HEK293 (cell line): ENCODE data around the gene PNKD.

Experiments used
- CTCF ChIA-PET: fragments of 350-600 bp; formaldehyde crosslinking; extraction: SDS; loops from one replicate; lab custom pipeline; 2021; ENCODE audit warnings: antibody characterized with exemption; lab: Yijun Ruan, JAX
- POLR2A ChIA-PET: fragments of 300-600 bp; formaldehyde crosslinking; extraction: SDS; loops from one replicate; lab custom pipeline; 2020; ENCODE audit warnings: antibody characterized with exemption, inconsistent platforms; lab: Yijun Ruan, JAX
- H3K27ac ChIP-seq: fragments of 200-500 bp; sonication (Bioruptor generic); 2 replicates; pipeline ENCODE4 v1.5.1; 2014; ENCODE audit warnings: low read depth, low read length, control low read depth, inconsistent platforms; ENCODE audit errors: extremely low read depth
- H3K36me3 ChIP-seq, 2 experiments: fragments of 200-500 bp in 1 of 2; sonication (Bioruptor generic) in 1 of 2; 1 replicate in 1 of 2; 2 replicates in 1 of 2; pipeline ENCODE4 v1.5.1; 2014 to 2017; ENCODE audit warnings: inconsistent platforms in 2 of 2, low read length in 2 of 2; ENCODE audit not compliant: control insufficient read depth in 2 of 2, insufficient read depth in 1 of 2
- H3K4me1 ChIP-seq: fragments of 200-500 bp; sonication (Bioruptor generic); 2 replicates; pipeline ENCODE4 v1.5.1; 2014; ENCODE audit warnings: mild to moderate bottlenecking, low read length, inconsistent platforms; ENCODE audit not compliant: control insufficient read depth, insufficient read depth
- H3K4me3 ChIP-seq: 2 replicates; pipeline ENCODE4 v1.5.1; 2011; ENCODE audit warnings: low read depth, mild to moderate bottlenecking, control low read depth, low read length, moderate library complexity
- H3K9me3 ChIP-seq: fragments of 200-500 bp; sonication (Bioruptor generic); 2 replicates; pipeline ENCODE4 v1.5.1; 2014; ENCODE audit warnings: low read depth, low read length, inconsistent platforms; ENCODE audit not compliant: control insufficient read depth, insufficient read depth
- GLIS2 ChIP-seq: fragments of 450-650 bp; formaldehyde crosslinking; IDR thresholded peaks from 2 replicates; pipeline ENCODE4 v1.5.1; 2016; ENCODE audit warnings: missing biosample characterization, missing genetic modification characterization
- HOXA7 ChIP-seq: sonication (generic); formaldehyde crosslinking; IDR thresholded peaks from 2 replicates; pipeline ENCODE4 v1.8.1; 2022; ENCODE audit warnings: missing genetic modification reagents, borderline replicate concordance
- IKZF3 ChIP-seq: fragments of 450-650 bp; IDR thresholded peaks from 2 replicates; pipeline ENCODE4 v1.5.0; 2018; ENCODE audit warnings: missing biosample characterization, mild to moderate bottlenecking, missing genetic modification characterization, moderate library complexity
- SCRT2 ChIP-seq: fragments of 450-650 bp; formaldehyde crosslinking; IDR thresholded peaks from 2 replicates; pipeline ENCODE4 v1.5.1; 2016; ENCODE audit warnings: missing biosample characterization, missing genetic modification characterization
- WT1 ChIP-seq: fragments of 450-650 bp; formaldehyde crosslinking; IDR thresholded peaks from 2 replicates; pipeline ENCODE4 v1.5.1; 2016; ENCODE audit warnings: missing biosample characterization, missing genetic modification characterization
- YY2 ChIP-seq: fragments of 450-650 bp; formaldehyde crosslinking; IDR thresholded peaks from 2 replicates; pipeline ENCODE4 v1.5.1; 2016; ENCODE audit warnings: missing biosample characterization, missing genetic modification characterization
- ZBTB20 ChIP-seq: fragments of 450-650 bp; formaldehyde crosslinking; IDR thresholded peaks from 2 replicates; pipeline ENCODE4 v1.5.1; 2016; ENCODE audit warnings: missing biosample characterization, missing genetic modification characterization
- ZFP41 ChIP-seq: fragments of 450-650 bp; formaldehyde crosslinking; IDR thresholded peaks from 2 replicates; pipeline ENCODE4 v1.5.1; 2016; ENCODE audit warnings: missing biosample characterization, missing genetic modification characterization, borderline replicate concordance
- ZNF132 ChIP-seq: fragments of 450-650 bp; formaldehyde crosslinking; IDR thresholded peaks from 2 replicates; pipeline ENCODE4 v1.5.1; 2017; ENCODE audit warnings: missing biosample characterization, missing genetic modification characterization, borderline replicate concordance
- ZNF155 ChIP-seq: fragments of 450-650 bp; formaldehyde crosslinking; IDR thresholded peaks from 2 replicates; pipeline ENCODE4 v1.5.1; 2016; ENCODE audit warnings: missing biosample characterization, missing genetic modification characterization
- ZNF16 ChIP-seq: fragments of 450-650 bp; formaldehyde crosslinking; IDR thresholded peaks from 2 replicates; pipeline ENCODE4 v1.5.1; 2016; ENCODE audit warnings: low read depth, missing biosample characterization, missing genetic modification characterization
- ZNF24 ChIP-seq: fragments of 450-650 bp; formaldehyde crosslinking; IDR thresholded peaks from 2 replicates; pipeline ENCODE4 v1.5.1; 2016; ENCODE audit warnings: missing biosample characterization, missing genetic modification characterization
- ZNF341 ChIP-seq: fragments of 450-650 bp; formaldehyde crosslinking; IDR thresholded peaks from 2 replicates; pipeline ENCODE4; 2016; ENCODE audit warnings: low read depth, missing biosample characterization, missing genetic modification characterization
- ZNF37A ChIP-seq: fragments of 450-650 bp; IDR thresholded peaks from 2 replicates; pipeline ENCODE4 v1.5.1; 2018; ENCODE audit warnings: missing biosample characterization, missing genetic modification characterization
- ZNF558 ChIP-seq: fragments of 450-650 bp; formaldehyde crosslinking; IDR thresholded peaks from 2 replicates; pipeline ENCODE4 v1.5.1; 2016; ENCODE audit warnings: missing biosample characterization, missing genetic modification characterization
- ZNF561 ChIP-seq: fragments of 450-650 bp; IDR thresholded peaks from 2 replicates; pipeline ENCODE4 v1.5.1; 2018; ENCODE audit warnings: missing biosample characterization, missing genetic modification characterization, borderline replicate concordance
- ZNF670 ChIP-seq: fragments of 450-650 bp; formaldehyde crosslinking; IDR thresholded peaks from 2 replicates; pipeline ENCODE4 v1.5.1; 2016; ENCODE audit warnings: missing biosample characterization, missing genetic modification characterization, low read depth
- ZNF701 ChIP-seq: fragments of 450-650 bp; formaldehyde crosslinking; IDR thresholded peaks from 2 replicates; pipeline ENCODE4 v1.5.1; 2016; ENCODE audit warnings: missing biosample characterization, missing genetic modification characterization
- ZNF785 ChIP-seq: fragments of 450-650 bp; formaldehyde crosslinking; IDR thresholded peaks from 2 replicates; pipeline ENCODE4 v1.5.1; 2016; ENCODE audit warnings: missing biosample characterization, missing genetic modification characterization
- ZNF792 ChIP-seq: fragments of 450-650 bp; formaldehyde crosslinking; IDR thresholded peaks from 2 replicates; pipeline ENCODE4 v1.5.1; 2016; ENCODE audit warnings: missing biosample characterization, missing genetic modification characterization
- TF ChIP-seq, protein P1 (sequence below): fragments of 450-650 bp; formaldehyde crosslinking; IDR thresholded peaks from 2 replicates; pipeline ENCODE4 v1.5.1; 2017; ENCODE audit warnings: missing biosample characterization, missing genetic modification characterization
- TF ChIP-seq, protein P2 (sequence below): fragments of 450-650 bp; formaldehyde crosslinking; IDR thresholded peaks from 2 replicates; pipeline ENCODE4 v1.5.1; 2016; ENCODE audit warnings: missing biosample characterization, missing genetic modification characterization
- TF ChIP-seq, protein P3 (sequence below): fragments of 450-650 bp; formaldehyde crosslinking; IDR thresholded peaks from 2 replicates; pipeline ENCODE4 v1.5.1; 2016; ENCODE audit warnings: missing biosample characterization, missing genetic modification characterization
- TF ChIP-seq, protein P4 (sequence below): fragments of 450-650 bp; formaldehyde crosslinking; conservative IDR thresholded peaks from 2 replicates; pipeline ENCODE4 v1.5.1; 2016; ENCODE audit warnings: low read depth, missing biosample characterization, missing genetic modification characterization
- TF ChIP-seq, protein P5 (sequence below): fragments of 450-650 bp; formaldehyde crosslinking; IDR thresholded peaks from 2 replicates; pipeline ENCODE4 v1.5.1; 2016; ENCODE audit warnings: missing biosample characterization, missing genetic modification characterization
- TF ChIP-seq, protein P6 (sequence below): fragments of 450-650 bp; formaldehyde crosslinking; IDR thresholded peaks from 2 replicates; pipeline ENCODE4 v1.5.1; 2016; ENCODE audit warnings: missing biosample characterization, missing genetic modification characterization, low read depth

The PNKD gene

DNA sequence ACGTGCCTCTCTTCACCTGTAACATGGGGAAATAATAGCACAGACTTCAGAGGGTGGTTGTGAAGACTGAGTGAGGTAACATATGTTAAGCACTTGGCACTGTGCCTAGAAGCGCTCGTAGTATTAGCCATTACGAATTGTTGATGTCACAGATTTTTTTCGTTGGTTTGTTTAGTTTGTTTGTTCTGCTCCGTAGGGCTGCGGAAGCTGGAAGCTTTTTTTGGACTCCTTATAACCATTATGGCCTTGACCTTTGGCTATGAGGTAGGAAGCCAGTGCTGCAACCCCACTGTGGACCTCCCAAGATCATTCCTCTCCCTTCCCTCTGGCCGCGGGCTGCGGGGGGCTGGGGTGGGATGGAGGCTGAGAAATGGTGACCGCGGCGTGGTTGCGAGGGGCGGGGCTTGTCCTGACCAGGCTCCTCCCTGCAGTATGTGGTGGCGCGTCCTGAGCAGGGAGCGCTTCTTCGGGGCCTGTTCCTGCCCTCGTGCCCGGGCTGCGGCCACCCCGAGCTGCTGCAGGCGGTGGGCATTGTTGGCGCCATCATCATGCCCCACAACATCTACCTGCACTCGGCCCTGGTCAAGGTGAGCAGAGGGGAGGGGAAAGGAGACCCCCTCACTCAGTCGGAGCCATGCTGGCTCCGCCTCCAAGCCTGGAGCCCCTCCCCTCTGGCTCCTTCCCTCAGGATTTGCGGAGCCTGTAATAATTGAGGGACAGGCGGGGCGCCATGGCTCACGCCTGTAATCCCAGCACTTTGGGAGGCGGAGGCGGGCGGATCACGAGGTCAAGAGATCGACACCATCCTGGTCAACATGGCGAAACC is 117.3 kb downstream of the PNKD start:
- Histone ChIP-seq H3K36me3 (no peaks in the 10 kb centered on the region), H3K9me3 (no peaks in the 10 kb centered on the region), H3K4me3 (peak overlapping the region; percentile 14), H3K4me1 (0 out of 2 replicates have a peak, but pooled peaks cover 2% of the 10 kb centered on the region), H3K27ac (no peak overlapping the region; the same call in 1 of the 2 replicates)
- ChIA-PET CTCF (interaction anchor here (0.6 to 1.1 kb wide), 2 partner anchors 31 to 77 kb away, joined by 3 to 4 read pairs; partner anchors contain the start of gene CATIP), POLR2A (no interaction called here)
- TF ChIP-seq ZNF792 (tag by site-specific recombination) (no peak), ZFP41 (tag by site-specific recombination) (no peak), ZNF670 (tag by site-specific recombination) (no peak), ZNF132 (tag by site-specific recombination) (no peak), GLIS2 (peak; percentile 78), ZNF37A (no peak), ZNF785 (tag by site-specific recombination) (no peak), ZBTB20 (tag by site-specific recombination) (peak; percentile 26; the same call in 1 of the 2 replicates), ZNF16 (tag by site-specific recombination) (no peak), ZNF701 (tag by site-specific recombination) (no peak), WT1 (tag by site-specific recombination) (no peak), HOXA7 (CRISPR knock-in tag) (no peak), ZNF24 (tag by site-specific recombination) (peak; percentile 48; the same call in 1 of the 2 replicates), IKZF3 (tag by site-specific recombination) (peak; percentile 50; the same call in 1 of the 2 replicates), ZNF558 (no peak), SCRT2 (tag by site-specific recombination) (peak; percentile 86), ZNF561 (tag by site-specific recombination) (0 out of 2 replicates have a peak, but pooled peaks have one; percentile 40), YY2 (tag by site-specific recombination) (peak; percentile 26; the same call in 1 of the 2 replicates), ZNF155 (tag by site-specific recombination) (no peak), ZNF341 (peak; percentile 28)
- TF ChIP-seq, protein P1, sequence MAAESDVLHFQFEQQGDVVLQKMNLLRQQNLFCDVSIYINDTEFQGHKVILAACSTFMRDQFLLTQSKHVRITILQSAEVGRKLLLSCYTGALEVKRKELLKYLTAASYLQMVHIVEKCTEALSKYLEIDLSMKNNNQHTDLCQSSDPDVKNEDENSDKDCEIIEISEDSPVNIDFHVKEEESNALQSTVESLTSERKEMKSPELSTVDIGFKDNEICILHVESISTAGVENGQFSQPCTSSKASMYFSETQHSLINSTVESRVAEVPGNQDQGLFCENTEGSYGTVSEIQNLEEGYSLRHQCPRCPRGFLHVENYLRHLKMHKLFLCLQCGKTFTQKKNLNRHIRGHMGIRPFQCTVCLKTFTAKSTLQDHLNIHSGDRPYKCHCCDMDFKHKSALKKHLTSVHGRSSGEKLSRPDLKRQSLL: no peak
- TF ChIP-seq, protein P2, sequence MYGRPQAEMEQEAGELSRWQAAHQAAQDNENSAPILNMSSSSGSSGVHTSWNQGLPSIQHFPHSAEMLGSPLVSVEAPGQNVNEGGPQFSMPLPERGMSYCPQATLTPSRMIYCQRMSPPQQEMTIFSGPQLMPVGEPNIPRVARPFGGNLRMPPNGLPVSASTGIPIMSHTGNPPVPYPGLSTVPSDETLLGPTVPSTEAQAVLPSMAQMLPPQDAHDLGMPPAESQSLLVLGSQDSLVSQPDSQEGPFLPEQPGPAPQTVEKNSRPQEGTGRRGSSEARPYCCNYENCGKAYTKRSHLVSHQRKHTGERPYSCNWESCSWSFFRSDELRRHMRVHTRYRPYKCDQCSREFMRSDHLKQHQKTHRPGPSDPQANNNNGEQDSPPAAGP: peak; percentile 34; the same call in 1 of the 2 replicates
- TF ChIP-seq, protein P3, sequence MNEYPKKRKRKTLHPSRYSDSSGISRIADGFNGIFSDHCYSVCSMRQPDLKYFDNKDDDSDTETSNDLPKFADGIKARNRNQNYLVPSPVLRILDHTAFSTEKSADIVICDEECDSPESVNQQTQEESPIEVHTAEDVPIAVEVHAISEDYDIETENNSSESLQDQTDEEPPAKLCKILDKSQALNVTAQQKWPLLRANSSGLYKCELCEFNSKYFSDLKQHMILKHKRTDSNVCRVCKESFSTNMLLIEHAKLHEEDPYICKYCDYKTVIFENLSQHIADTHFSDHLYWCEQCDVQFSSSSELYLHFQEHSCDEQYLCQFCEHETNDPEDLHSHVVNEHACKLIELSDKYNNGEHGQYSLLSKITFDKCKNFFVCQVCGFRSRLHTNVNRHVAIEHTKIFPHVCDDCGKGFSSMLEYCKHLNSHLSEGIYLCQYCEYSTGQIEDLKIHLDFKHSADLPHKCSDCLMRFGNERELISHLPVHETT: 0 out of 2 replicates have a peak, but pooled peaks have one; percentile 13
- TF ChIP-seq, protein P4, sequence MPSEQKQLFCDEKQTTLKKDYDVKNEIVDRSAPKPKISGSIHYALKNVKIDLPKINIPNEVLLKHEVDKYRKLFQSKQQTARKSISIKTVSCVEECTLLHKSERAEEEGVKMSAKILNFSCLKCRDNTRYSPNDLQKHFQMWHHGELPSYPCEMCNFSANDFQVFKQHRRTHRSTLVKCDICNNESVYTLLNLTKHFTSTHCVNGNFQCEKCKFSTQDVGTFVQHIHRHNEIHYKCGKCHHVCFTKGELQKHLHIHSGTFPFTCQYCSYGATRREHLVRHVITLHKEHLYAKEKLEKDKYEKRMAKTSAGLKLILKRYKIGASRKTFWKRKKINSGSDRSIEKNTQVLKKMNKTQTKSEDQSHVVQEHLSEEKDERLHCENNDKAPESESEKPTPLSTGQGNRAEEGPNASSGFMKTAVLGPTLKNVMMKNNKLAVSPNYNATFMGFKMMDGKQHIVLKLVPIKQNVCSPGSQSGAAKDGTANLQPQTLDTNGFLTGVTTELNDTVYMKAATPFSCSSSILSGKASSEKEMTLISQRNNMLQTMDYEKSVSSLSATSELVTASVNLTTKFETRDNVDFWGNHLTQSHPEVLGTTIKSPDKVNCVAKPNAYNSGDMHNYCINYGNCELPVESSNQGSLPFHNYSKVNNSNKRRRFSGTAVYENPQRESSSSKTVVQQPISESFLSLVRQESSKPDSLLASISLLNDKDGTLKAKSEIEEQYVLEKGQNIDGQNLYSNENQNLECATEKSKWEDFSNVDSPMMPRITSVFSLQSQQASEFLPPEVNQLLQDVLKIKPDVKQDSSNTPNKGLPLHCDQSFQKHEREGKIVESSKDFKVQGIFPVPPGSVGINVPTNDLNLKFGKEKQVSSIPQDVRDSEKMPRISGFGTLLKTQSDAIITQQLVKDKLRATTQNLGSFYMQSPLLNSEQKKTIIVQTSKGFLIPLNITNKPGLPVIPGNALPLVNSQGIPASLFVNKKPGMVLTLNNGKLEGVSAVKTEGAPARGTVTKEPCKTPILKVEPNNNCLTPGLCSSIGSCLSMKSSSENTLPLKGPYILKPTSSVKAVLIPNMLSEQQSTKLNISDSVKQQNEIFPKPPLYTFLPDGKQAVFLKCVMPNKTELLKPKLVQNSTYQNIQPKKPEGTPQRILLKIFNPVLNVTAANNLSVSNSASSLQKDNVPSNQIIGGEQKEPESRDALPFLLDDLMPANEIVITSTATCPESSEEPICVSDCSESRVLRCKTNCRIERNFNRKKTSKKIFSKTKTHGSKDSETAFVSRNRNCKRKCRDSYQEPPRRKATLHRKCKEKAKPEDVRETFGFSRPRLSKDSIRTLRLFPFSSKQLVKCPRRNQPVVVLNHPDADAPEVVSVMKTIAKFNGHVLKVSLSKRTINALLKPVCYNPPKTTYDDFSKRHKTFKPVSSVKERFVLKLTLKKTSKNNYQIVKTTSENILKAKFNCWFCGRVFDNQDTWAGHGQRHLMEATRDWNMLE (tag by site-specific recombination): 0 out of 2 replicates have a peak, but pooled peaks have one; percentile 19
- TF ChIP-seq, protein P5, sequence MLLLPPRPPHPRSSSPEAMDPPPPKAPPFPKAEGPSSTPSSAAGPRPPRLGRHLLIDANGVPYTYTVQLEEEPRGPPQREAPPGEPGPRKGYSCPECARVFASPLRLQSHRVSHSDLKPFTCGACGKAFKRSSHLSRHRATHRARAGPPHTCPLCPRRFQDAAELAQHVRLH: no peak
- TF ChIP-seq, protein P6, sequence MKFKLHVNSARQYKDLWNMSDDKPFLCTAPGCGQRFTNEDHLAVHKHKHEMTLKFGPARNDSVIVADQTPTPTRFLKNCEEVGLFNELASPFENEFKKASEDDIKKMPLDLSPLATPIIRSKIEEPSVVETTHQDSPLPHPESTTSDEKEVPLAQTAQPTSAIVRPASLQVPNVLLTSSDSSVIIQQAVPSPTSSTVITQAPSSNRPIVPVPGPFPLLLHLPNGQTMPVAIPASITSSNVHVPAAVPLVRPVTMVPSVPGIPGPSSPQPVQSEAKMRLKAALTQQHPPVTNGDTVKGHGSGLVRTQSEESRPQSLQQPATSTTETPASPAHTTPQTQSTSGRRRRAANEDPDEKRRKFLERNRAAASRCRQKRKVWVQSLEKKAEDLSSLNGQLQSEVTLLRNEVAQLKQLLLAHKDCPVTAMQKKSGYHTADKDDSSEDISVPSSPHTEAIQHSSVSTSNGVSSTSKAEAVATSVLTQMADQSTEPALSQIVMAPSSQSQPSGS: peak; percentile 72
